HEK293 (cell line): ENCODE results near the gene XPOT.

Experiments used
- ATF2 ChIP-seq: fragments of 450-650 bp; formaldehyde crosslinking; IDR thresholded peaks from 2 replicates; pipeline ENCODE4 v1.5.1; 2016; ENCODE audit warnings: missing biosample characterization, missing genetic modification characterization, low read depth
- BCL11B ChIP-seq: fragments of 450-650 bp; formaldehyde crosslinking; IDR thresholded peaks from 2 replicates; pipeline ENCODE4 v1.5.1; 2016; ENCODE audit warnings: low read depth, missing biosample characterization, missing genetic modification characterization
- CTCF ChIP-seq: fragments of 450-650 bp; formaldehyde crosslinking; IDR thresholded peaks from 2 replicates; pipeline ENCODE4 v1.5.1; 2016; ENCODE audit warnings: missing biosample characterization, missing genetic modification characterization
- MYNN ChIP-seq: fragments of 450-650 bp; formaldehyde crosslinking; IDR thresholded peaks from 2 replicates; pipeline ENCODE4 v1.5.1; 2016; ENCODE audit warnings: missing biosample characterization, missing genetic modification characterization, borderline replicate concordance
- PBX3 ChIP-seq: sonication (generic); formaldehyde crosslinking; IDR thresholded peaks from 2 replicates; pipeline ENCODE4 v1.8.1; 2022; ENCODE audit warnings: mild to moderate bottlenecking, moderate library complexity, missing genetic modification reagents
- REST ChIP-seq: fragments of 450-650 bp; formaldehyde crosslinking; IDR thresholded peaks from 2 replicates; pipeline ENCODE4 v1.5.1; 2016; ENCODE audit warnings: missing biosample characterization, missing genetic modification characterization
- ZBTB1 ChIP-seq: fragments of 450-650 bp; formaldehyde crosslinking; IDR thresholded peaks from 2 replicates; pipeline ENCODE4 v1.5.1; 2016; ENCODE audit warnings: missing biosample characterization, missing genetic modification characterization
- ZBTB26 ChIP-seq: fragments of 450-650 bp; formaldehyde crosslinking; optimal IDR thresholded peaks from 2 replicates; pipeline ENCODE3; 2016; ENCODE audit warnings: missing biosample characterization, mild to moderate bottlenecking, missing genetic modification characterization
- ZFP3 ChIP-seq: fragments of 450-650 bp; formaldehyde crosslinking; IDR thresholded peaks from 2 replicates; pipeline ENCODE4 v1.5.1; 2016; ENCODE audit warnings: low read depth, missing biosample characterization, missing genetic modification characterization
- ZFP37 ChIP-seq: fragments of 450-650 bp; formaldehyde crosslinking; IDR thresholded peaks from 2 replicates; pipeline ENCODE4 v1.5.1; 2016; ENCODE audit warnings: missing biosample characterization, missing genetic modification characterization
- ZNF24 ChIP-seq: fragments of 450-650 bp; formaldehyde crosslinking; IDR thresholded peaks from 2 replicates; pipeline ENCODE4 v1.5.1; 2016; ENCODE audit warnings: missing biosample characterization, missing genetic modification characterization
- ZNF280D ChIP-seq: fragments of 450-650 bp; formaldehyde crosslinking; IDR thresholded peaks from 2 replicates; pipeline ENCODE4 v1.5.1; 2016; ENCODE audit warnings: missing biosample characterization, missing genetic modification characterization
- ZNF354C ChIP-seq: fragments of 450-650 bp; formaldehyde crosslinking; IDR thresholded peaks from 2 replicates; pipeline ENCODE4 v1.5.1; 2016; ENCODE audit warnings: missing biosample characterization, missing genetic modification characterization, low read depth, borderline replicate concordance
- ZNF830 ChIP-seq: fragments of 450-650 bp; IDR thresholded peaks from 2 replicates; pipeline ENCODE4 v1.5.0; 2018; ENCODE audit warnings: missing biosample characterization, missing genetic modification characterization, low read depth, mild to moderate bottlenecking, moderate library complexity

GRCh38 chr12:64428956-64429355 is 24.8 kb downstream of the XPOT start:
- TF ChIP-seq ZNF830 (tag by site-specific recombination) (no peak), ZNF24 (tag by site-specific recombination) (no peak), ZBTB1 (tag by site-specific recombination) (no peak), PBX3 (CRISPR knock-in tag) (no peak), CTCF (tag by site-specific recombination) (no peak), ZNF354C (tag by site-specific recombination) (no peak), ZNF280D (tag by site-specific recombination) (no peak), ZFP37 (no peak), ATF2 (no peak), REST (no peak), BCL11B (tag by site-specific recombination) (no peak), MYNN (tag by site-specific recombination) (no peak), ZFP3 (tag by site-specific recombination) (no peak), ZBTB26 (tag by site-specific recombination) (no peak)
